Thyroid gland (tissue), 4 donors: ENCODE measurements around the gene ZNF836.

Experiments
- CTCF ChIP-seq, 6 experiments: fragments of 200-600 bp in 3 of 6; fragments of 450-650 bp in 3 of 6; sonication (generic) in 3 of 6; IDR thresholded peaks; one replicate each; pipeline ENCODE4 v1.5.1; 2016 to 2019; ENCODE audit warnings: antibody characterized with exemption in 6 of 6, mild to moderate bottlenecking in 2 of 6, inconsistent platforms in 1 of 6, moderate library complexity in 1 of 6
- POLR2A ChIP-seq, 2 donors: fragments of 450-650 bp; IDR thresholded peaks; one replicate each; pipeline ENCODE4 v1.6.1; 2017; ENCODE audit warnings: antibody characterized with exemption in 2 of 2, mild to moderate bottlenecking in 2 of 2, moderate library complexity in 1 of 2

GRCh38 chr19:52191389-52191788 is 20.0 kb upstream of the ZNF836 start:
- TF ChIP-seq CTCF (IDR thresholded peaks at IDR 0.05) (no peak), POLR2A (IDR thresholded peaks at IDR 0.05) (no peak)
